GM12878 (cell line): Measurements from ENCODE around the gene ENG.

Source experiments
- CBX5 ChIP-seq: sonication (generic); IDR thresholded peaks from 2 replicates; pipeline ENCODE4 v1.6.1; 2016; ENCODE audit warnings: low read depth, moderate library complexity, mild to moderate bottlenecking, inconsistent platforms
- EP300 ChIP-seq, 2 experiments: fragments of 150-350 bp in 1 of 2; IDR thresholded peaks; 2 replicates each; pipeline ENCODE4 v1.6.1; 2011 to 2012; ENCODE audit warnings: low read depth in 2 of 2, low read length in 2 of 2, borderline replicate concordance in 1 of 2, improper control_type of control experiment in 1 of 2, inconsistent platforms in 1 of 2; ENCODE audit not compliant: control insufficient read depth in 1 of 2
- NFYB ChIP-seq: IDR thresholded peaks from 2 replicates; pipeline ENCODE4 v1.6.1; 2011; ENCODE audit warnings: low read depth, mild to moderate bottlenecking, low read length, improper control_type of control experiment, moderate library complexity; ENCODE audit not compliant: insufficient read depth
- SIX5 ChIP-seq: IDR thresholded peaks from 2 replicates; pipeline ENCODE4 v1.6.1; 2011; ENCODE audit warnings: mild to moderate bottlenecking, low read depth, low read length, moderate library complexity; ENCODE audit not compliant: severe bottlenecking
- TF ChIP-seq, protein P1 (sequence below): IDR thresholded peaks from 2 replicates; pipeline ENCODE4 v1.6.1; 2012; ENCODE audit warnings: low read depth, low read length, improper control_type of control experiment

DNA sequence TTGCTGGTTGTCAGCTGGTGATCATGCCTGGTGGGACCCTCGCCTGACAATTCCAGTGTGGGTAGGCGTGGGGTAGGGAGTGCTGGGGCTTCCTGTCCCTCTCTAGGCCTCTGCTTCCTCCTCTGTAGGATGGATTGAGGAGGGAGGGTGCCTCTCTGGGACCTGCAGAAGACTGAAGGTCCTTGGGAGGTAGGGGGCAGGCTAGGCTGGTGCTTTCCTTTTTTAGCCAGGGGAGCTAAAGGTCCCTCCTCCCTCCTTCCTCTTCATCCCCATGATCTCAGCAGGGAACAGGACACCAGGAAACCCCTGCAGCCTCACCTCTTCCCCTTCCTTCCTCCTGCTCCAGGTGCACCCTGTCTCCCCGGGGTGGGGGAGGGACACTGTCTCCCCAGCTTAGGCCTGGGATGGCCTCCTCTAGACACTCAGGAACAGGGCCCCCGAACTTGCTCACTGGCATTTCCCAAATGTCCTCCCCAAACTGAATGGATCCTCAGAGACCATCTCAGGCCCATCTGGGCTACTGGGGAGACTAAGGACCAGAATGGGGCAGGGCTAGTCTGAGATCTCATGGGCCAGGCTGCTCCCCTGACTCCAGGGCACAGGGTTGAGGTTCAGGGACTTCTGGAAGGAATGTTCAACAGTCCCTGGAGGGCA is 84.4 kb downstream of the ENG start:
- TF ChIP-seq EP300 (IDR thresholded peaks at IDR 0.05; ENCODE audit: borderline replicate concordance in 1 of 2, control insufficient read depth in 1 of 2, low read depth in 2 of 2, low read length in 2 of 2) (no peak), NFYB (no peak), SIX5 (no peak), CBX5 (no peak)
- TF ChIP-seq, protein P1, sequence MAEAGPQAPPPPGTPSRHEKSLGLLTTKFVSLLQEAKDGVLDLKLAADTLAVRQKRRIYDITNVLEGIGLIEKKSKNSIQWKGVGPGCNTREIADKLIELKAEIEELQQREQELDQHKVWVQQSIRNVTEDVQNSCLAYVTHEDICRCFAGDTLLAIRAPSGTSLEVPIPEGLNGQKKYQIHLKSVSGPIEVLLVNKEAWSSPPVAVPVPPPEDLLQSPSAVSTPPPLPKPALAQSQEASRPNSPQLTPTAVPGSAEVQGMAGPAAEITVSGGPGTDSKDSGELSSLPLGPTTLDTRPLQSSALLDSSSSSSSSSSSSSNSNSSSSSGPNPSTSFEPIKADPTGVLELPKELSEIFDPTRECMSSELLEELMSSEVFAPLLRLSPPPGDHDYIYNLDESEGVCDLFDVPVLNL = no peak
